Stimulated activated CD4-positive, alpha-beta T cell treated with anti-CD3 and anti-CD28 coated beads, Interleukin-15, amount 100 ng/mL, for 24 hours (primary cell): ENCODE data around the gene PLOD3.

Experiments used
- DNase-seq: peaks from one replicate; pipeline ENCODE4 v3.0.0-alpha.2; 2020

The PLOD3 gene

DNA sequence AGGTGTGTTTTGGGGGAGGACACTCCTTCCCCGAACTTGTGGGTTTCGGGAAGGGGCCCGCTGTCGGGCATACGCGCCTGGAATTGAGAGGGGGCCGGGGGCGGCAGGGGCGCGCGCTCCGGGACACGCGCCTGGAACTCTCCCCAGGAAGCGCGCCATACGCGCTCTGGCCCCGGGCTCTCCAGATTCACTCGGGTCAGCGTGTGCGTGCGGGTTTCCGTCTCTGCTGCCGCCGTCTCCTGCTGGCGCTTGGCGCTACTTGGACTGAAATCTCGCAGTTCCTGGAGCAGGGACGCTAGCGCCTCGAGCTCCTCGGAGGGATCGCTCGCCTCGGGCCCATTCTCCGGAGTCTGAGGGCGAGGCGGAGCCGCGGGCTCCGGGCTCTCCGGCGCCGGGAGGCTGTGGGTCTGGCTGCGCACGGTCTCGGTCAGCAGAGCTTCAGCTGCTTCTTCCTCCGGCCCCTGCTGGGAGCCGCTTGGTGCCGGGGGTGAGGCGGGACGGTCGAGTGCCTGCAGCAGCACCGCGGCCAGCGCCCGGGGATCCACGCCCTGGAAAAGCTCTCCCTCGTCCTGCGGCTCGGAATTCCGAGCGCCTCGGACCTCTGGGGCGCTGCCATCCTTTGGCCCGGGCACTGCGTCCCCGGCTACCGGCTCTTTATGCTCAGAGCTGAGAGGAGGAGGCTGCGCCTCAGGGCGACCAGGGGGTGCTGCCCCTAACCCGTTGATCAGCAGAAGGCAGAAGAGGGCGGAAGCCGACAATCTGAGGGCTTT, 53.1 kb downstream of the PLOD3 start:
- DNase-seq: no peak

DNA sequence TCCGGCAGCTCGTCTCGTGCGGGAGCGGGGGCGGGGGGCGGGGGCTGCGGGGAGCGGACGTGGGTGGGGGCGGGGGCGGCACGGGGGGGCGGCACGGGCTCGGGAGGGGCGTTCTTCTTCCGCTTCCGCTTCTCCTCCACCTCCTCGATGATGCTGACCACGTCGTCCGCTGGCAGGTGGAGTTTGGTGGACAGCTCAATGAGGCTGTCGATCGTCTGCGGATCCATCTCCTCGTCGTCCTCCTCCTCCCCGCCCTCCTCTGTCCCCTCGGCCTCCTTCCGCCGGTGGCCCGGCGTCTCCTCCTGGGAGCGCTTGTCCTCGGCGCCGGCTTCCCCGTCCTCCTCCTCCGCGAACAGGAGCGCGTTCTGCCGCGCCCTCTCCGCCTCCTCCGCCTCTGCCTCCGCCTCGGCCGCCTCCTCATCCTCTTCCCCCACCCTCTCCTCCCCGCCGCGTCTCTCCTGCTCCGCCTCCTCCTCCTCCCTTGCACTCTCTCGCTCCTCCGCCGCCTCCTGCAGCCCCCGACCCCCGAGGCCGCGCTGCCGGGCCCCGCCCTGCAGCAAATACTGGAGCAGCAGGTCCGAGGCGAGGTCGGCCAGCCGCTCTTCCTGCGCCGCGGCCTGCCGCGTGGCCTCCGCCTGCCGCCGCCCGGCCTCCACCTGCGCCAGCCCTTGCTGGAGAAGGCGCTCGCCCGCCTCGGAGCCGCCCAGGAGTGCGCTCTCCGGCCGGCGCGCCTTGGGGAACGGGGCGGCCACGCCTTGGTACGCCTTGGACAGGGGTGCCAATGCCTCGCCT, 53.9 kb downstream of the PLOD3 start:
- DNase-seq: peak; percentile 44

DNA sequence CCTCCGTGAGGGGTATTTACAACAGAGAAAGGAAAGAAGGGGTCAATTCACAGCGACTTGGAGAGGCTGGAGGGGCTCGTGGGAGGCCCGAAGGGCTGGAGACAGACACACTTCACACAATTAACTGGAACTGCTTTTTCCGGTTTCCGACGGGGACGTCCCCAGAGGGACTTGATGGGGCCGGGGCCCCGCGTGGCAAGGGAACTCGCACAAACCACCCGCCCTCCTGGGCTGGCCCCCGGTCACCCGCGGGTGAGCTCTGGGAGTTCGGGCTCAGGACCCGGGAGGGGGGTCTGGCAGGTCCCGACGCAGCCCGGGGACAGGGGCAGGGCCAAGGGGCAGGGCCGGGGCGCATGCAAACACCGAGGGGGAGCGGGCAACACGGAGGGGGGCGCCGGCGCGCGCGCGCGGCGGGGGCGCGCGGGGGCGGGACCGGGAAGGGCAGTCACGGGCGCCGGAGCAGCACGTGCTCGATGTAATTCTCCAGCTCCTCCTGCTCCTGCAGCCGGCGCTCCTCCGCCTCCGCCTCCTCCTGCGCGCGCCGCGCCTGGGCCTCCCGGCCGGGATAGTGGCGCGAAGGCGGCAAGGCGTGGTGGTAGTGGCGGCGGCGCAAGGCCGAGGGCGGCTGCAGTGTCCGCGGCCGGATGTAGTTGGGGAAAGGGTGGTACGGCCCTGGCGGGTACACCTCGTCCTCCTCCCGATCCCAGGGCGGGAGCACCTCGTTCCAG, 54.7 kb downstream of the PLOD3 start:
- DNase-seq: peak; percentile 49

DNA sequence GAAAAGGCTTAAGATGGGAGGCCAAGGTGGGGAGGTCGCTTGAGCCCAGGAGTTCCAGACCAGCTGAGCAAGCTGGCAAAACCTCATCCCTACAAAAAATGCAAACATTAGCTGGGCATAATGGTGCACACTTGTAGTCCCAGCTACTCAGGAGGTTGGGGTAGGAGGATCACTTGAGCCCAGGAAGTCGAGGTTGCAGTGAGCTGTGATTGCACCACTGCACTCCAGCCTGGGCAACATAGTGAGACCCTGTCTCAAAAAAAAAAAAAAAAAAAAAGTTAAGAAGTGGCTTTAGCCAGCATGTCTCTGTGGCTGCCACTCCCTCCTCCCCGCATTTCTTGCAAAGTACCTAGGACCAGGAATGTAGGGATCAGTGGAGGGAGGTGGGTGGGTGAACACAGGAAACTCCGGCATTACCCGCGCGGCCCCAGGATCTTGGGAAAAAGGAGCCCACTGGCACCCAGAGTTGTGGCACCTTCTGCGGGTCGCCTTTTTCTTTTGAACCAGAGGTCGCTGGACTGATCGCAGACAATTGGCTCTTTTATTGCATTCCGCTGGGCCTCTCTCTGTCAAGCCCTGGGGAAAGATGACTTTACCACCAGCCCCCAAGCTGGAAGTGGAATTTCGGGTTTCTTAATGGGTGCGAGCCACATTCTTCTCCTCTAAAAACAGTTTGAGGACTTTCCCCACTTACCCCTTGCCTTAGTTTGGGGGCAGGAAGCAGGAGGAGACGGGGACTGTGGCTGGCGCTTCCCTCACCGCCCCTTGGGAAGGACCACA, 55.5 kb downstream of the PLOD3 start:
- no peak for DNase-seq

DNA sequence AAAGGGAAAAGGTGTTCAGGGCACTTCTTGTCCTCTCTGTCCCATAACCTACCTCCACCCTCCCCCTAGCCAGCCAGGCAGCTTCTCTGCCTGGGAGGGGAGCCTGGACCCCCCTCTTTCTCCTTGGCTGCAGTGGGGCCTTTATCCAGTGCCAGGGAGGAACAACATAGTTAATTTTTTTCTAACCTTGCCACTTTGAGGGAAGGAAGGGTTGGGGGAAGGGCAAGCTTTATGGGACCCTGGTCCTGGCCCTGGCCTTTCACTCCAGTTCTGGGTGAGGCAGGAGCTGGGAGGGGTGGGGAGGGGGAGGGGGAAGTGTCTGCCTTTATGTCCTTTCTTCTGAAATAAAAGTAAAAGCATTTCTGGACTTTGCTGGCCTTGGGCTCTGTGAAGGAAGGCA, 56.5 kb downstream of the PLOD3 start:
- no peak for DNase-seq

DNA sequence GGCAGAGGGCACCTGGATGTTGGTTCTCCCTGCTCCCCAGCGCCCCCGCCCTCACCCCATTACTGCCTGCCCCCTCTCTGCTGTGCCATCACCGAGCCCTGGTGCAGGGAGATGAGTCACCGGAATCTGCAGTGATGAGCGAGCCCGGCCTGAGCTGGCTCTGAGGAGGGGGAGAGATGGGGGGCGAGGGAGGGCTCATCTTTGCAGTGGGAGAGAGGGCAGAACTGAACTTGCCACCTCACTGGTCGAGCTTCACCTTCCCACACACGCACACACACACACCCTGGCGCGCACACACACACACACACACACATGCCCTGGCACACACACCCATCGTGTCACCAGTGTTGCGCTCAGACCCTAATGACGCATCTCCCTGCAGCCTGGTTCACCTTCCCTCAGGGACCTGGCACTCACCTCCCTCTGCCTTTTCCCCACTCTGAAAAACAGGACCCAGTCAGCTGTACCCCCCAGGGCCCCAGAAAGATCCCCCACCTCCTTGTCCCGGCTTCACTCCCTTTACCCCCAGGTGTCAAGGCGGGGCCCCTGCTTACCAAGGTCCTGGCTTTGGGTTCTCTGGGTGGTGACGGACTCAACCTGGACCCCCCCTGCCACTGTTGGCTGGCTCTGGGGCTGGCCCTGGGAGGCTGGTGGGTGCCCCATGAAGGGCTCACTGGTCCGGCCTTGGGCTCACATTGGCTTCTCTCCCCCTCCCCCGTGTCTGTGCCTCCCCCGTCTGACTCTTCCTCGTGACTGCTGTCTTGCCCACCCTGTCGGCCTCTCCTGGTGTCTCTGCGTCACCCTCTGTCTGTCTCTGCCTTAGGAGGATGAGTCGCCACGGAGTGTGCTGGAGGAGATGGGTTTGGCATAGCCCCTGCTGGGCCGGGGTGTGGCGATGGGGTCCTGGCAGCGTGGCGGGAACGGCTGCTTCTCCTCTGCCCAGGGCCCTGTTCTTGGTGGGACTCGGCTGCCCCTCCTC, 57.4 kb downstream of the PLOD3 start:
- no peak for DNase-seq

DNA sequence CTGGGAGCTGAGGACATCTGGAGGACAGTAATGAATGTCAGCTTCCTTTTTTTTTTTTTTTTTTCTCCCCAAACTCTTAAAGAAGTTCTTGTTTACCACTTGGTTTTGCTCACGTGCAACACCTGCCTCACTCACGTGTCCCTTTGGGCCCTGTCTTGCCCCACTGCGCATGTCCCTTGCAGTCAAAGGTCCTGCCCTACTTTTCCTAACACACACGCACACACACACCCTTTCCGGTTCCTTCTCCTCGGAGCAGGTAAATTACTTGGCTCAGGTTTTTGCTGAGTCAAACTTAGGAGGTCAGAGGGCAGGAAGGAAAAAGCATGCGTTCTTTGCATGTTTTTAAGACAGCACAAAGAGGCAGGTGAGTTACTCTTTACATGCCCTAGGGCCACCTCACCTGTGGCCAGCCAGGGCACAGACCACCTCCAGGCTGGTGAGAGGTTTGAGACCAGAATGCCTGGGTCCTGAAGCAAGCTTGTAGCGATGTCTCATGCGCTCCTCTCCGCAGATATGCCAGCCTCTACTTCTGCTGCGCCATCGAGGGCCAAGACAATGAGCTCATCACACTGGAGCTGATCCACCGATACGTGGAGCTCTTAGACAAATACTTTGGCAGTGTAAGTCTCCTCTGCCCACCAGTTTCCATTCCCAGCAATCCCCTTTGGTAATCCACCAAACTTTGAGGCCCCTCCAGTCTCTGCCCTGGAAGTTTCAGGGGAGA, 60.4 kb downstream of the PLOD3 start:
- no peak for DNase-seq

DNA sequence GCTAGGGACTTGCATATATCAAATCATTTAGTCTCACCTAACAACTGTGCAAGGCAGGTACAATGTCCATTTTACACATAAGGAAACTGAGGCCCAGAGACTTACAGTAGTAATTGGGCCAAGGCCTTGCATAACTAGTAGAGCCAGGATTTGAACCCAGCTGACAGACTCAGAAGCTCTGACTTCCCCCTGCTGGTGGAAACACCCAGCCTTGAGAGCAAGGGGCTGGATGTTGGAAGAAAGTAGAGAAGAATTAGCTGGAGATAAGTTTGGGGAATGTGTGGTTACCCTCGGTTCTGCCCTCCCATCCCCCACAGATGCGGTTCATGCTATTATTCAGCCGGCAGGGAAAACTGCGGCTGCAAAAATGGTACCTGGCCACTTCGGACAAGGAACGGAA, 61.1 kb downstream of the PLOD3 start:
- DNase-seq: no peak
